Measurements from ENCODE around the gene COA7.
"Not testable (repeated sequence)": the region's sequence is repeated elsewhere in the genome, so short reads cannot be mapped to it uniquely, and the experiment has no call there.

Gene COA7

GRCh38 chr1:52697795-52698674 is at the start of gene COA7:
Gene COA7, minus strand, starts transcription at chr1:52698347. Its CDS starts 21 bp downstream, at chr1:52698326.
- DNase-seq, result peak; percentile 90

- no peak for DNase-seq
Measured at GRCh38 chr1:52747450-52747849, 49.3 kb upstream of the COA7 start.

GRCh38 chr1:52746189-52746588 is 48.0 kb upstream of the COA7 start:
- DNase-seq, result no peak

- DNase-seq, result no peak
Measured at GRCh38 chr1:52741259-52741658, 43.1 kb upstream of the COA7 start.

GRCh38 chr1:52739699-52740467 is 41.7 kb upstream of the COA7 start:
- no peak for DNase-seq

- DNase-seq, result no peak
Measured at GRCh38 chr1:52738893-52739292, 40.7 kb upstream of the COA7 start.

- no peak for DNase-seq
Measured at GRCh38 chr1:52738148-52738547, 40.0 kb upstream of the COA7 start.

GRCh38 chr1:52735371-52735770 is 37.2 kb upstream of the COA7 start:
- not testable (repeated sequence) for DNase-seq

- no peak for DNase-seq
Measured at GRCh38 chr1:52733368-52733767, 35.2 kb upstream of the COA7 start.

GRCh38 chr1:52727956-52728656 is 30.0 kb upstream of the COA7 start:
- DNase-seq, result no peak

- peak; percentile 28 for DNase-seq
Measured at GRCh38 chr1:52727114-52727586, 29.0 kb upstream of the COA7 start.

GRCh38 chr1:52726265-52727113 is 28.3 kb upstream of the COA7 start, which contains the start of gene ZYG11B:
Gene ZYG11B, plus strand, starts transcription at chr1:52726453. Its CDS starts 201 bp downstream, at chr1:52726654.
- peak; percentile 86 for DNase-seq

- DNase-seq, result no peak
Measured at GRCh38 chr1:52725903-52726264, 27.7 kb upstream of the COA7 start.

- DNase-seq, result no peak
Measured at GRCh38 chr1:52723260-52723659, 25.1 kb upstream of the COA7 start.

GRCh38 chr1:52715296-52715695 is 17.1 kb upstream of the COA7 start:
- DNase-seq, result not testable (repeated sequence)

GRCh38 chr1:52713590-52713989 is 15.4 kb upstream of the COA7 start:
- DNase-seq, result no peak

GRCh38 chr1:52709016-52709415 is 10.9 kb upstream of the COA7 start:
- no peak for DNase-seq

- no peak for DNase-seq
Measured at GRCh38 chr1:52707927-52708655, 9.9 kb upstream of the COA7 start.

- no peak for DNase-seq
Measured at GRCh38 chr1:52706941-52707926, 9.1 kb upstream of the COA7 start.

- DNase-seq, result no peak
Measured at GRCh38 chr1:52706136-52706670, 8.1 kb upstream of the COA7 start.

Data from NCI-H69 (cell line).